Type B pancreatic cell (in vitro differentiated cells): ENCODE measurements around the gene HOXD4. TPM values are rescaled to one million over a fixed set of nuclear protein-coding genes. Genes with fewer than 3 reads are reported as not detected.
A peak's percentile ranks its signal among the peaks of the same experiment; 100 is the strongest.

Experiments
- DNase-seq: peaks from one replicate; pipeline ENCODE4 v3.0.0; 2021; ENCODE audit warnings: mixed read lengths; ENCODE audit not compliant: unreplicated experiment; ENCODE audit errors: extremely low spot score
- H3K27ac Mint-ChIP-seq: 2 replicates; pipeline ENCODE4 v1.8.0; 2021; ENCODE audit warnings: mild to moderate bottlenecking, mixed read lengths
- H3K27me3 Mint-ChIP-seq: 2 replicates; pipeline ENCODE4 v1.8.0; 2021; ENCODE audit warnings: mixed read lengths
- H3K36me3 Mint-ChIP-seq: 2 replicates; pipeline ENCODE4 v1.8.0; 2021; ENCODE audit warnings: mixed read lengths
- H3K4me1 Mint-ChIP-seq: one replicate; pipeline ENCODE4 v1.8.0; 2021; ENCODE audit warnings: mixed read lengths; ENCODE audit not compliant: unreplicated experiment
- H3K4me3 Mint-ChIP-seq: 2 replicates; pipeline ENCODE4 v1.8.0; 2021; ENCODE audit warnings: mild to moderate bottlenecking, mixed read lengths
- H3K9me3 Mint-ChIP-seq: 2 replicates; pipeline ENCODE4 v1.8.0; 2021; ENCODE audit warnings: mixed read lengths
- total RNA-seq: library from RNA; stranded (reverse); gene quantifications from 2 replicates; pipeline ENCODE4 v1.2.1, GENCODE V29; 2021; ENCODE audit warnings: low replicate concordance
- TF ChIP-seq, protein P1 (sequence below): fragments of 200-600 bp; sonication (generic); conservative IDR thresholded peaks from 2 replicates; pipeline ENCODE4 v1.5.0; 2021; ENCODE audit warnings: antibody characterized with exemption, mild to moderate bottlenecking

HOXD4 gene
- total RNA-seq, 1 donor from 2014 or later, result 37.0 TPM

GRCh38 chr2:176165370-176166050, 14.2 kb downstream of the HOXD4 start:
- TF ChIP-seq, protein P1, sequence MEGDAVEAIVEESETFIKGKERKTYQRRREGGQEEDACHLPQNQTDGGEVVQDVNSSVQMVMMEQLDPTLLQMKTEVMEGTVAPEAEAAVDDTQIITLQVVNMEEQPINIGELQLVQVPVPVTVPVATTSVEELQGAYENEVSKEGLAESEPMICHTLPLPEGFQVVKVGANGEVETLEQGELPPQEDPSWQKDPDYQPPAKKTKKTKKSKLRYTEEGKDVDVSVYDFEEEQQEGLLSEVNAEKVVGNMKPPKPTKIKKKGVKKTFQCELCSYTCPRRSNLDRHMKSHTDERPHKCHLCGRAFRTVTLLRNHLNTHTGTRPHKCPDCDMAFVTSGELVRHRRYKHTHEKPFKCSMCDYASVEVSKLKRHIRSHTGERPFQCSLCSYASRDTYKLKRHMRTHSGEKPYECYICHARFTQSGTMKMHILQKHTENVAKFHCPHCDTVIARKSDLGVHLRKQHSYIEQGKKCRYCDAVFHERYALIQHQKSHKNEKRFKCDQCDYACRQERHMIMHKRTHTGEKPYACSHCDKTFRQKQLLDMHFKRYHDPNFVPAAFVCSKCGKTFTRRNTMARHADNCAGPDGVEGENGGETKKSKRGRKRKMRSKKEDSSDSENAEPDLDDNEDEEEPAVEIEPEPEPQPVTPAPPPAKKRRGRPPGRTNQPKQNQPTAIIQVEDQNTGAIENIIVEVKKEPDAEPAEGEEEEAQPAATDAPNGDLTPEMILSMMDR, result no peak
- Mint-ChIP-seq H3K27ac (peak overlapping the region; percentile 89), H3K9me3 (no peaks in the 10 kb centered on the region), H3K36me3 (peaks cover 18% of the 10 kb centered on the region), H3K4me1 (peaks cover 53% of the 10 kb centered on the region), H3K27me3 (peaks cover 90% of the 10 kb centered on the region), H3K4me3 (peak overlapping the region; percentile 87)
- no peak for DNase-seq

DNA sequence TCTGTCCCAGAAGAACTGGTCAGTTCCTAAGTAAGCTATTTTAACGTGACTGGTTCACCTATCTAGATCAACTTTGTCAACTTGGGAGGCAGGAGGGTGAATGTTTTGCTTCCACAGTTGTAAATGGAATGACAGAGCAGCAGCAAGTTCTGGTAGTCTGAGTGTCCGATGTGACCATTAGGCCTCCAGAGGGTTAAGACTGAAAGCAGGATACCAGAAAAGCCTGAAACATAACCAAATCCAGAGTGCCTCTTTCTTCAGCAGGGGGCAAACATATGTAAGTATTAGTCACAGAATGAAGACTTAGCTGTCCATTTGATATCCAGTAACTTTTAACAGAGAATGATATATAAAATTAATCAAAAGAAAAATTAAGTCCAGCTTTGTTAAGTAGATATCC, 14.9 kb downstream of the HOXD4 start:
- H3K4me3 Mint-ChIP-seq, result peak overlapping the region; percentile 87
- H3K9me3 Mint-ChIP-seq, result no peaks in the 10 kb centered on the region
- TF ChIP-seq, protein P1, result no peak
- peaks cover 19% of the 10 kb centered on the region for H3K36me3 Mint-ChIP-seq
- H3K27ac Mint-ChIP-seq, result peak overlapping the region; percentile 89
- no peak for DNase-seq
- H3K27me3 Mint-ChIP-seq, result peaks cover 90% of the 10 kb centered on the region
- H3K4me1 Mint-ChIP-seq, result peaks cover 51% of the 10 kb centered on the region

DNA sequence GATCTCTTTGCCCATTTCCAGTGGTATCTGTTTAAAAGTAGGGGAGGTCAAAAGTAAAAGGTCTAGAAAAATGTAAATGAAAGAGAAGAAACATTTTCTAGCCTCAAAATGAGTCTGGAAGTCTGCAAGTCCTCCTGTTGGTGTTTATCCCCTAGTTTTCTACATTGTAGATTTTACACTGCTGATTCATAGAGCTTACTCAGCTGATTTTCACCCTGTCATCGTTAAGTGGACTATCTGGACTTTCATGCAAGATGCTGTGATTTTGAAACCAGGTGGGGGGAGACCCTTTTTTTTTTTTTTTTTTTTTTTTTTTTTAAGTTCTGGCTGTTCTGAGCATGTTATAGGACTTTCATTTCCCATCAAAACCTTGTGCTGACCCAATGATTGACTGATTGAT, 16.0 kb downstream of the HOXD4 start:
- Mint-ChIP-seq H3K4me3 (no peak overlapping the region), H3K9me3 (no peaks in the 10 kb centered on the region), H3K27me3 (peaks cover 89% of the 10 kb centered on the region), H3K4me1 (peaks cover 45% of the 10 kb centered on the region), H3K27ac (no peak overlapping the region), H3K36me3 (peaks cover 20% of the 10 kb centered on the region)
- TF ChIP-seq, protein P1, result no peak
- DNase-seq, result no peak

DNA sequence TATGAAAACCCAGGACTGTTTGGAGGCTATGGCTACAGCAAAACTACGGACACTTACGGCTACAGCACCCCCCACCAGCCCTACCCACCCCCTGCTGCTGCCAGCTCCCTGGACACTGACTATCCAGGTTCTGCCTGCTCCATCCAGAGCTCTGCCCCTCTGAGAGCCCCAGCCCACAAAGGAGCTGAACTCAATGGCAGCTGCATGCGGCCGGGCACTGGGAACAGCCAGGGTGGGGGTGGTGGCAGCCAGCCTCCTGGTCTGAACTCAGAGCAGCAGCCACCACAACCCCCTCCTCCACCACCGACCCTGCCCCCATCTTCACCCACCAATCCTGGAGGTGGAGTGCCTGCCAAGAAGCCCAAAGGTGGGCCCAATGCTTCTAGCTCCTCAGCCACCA, 17.8 kb downstream of the HOXD4 start:
- H3K4me3 Mint-ChIP-seq, result no peak overlapping the region
- DNase-seq, result no peak
- H3K27me3 Mint-ChIP-seq, result peaks cover 90% of the 10 kb centered on the region
- H3K27ac Mint-ChIP-seq, result no peak overlapping the region
- H3K36me3 Mint-ChIP-seq, result peaks cover 24% of the 10 kb centered on the region
- TF ChIP-seq, protein P1, result no peak
- H3K9me3 Mint-ChIP-seq, result no peaks in the 10 kb centered on the region
- H3K4me1 Mint-ChIP-seq, result peaks cover 40% of the 10 kb centered on the region

GRCh38 chr2:176169711-176170110, 18.4 kb downstream of the HOXD4 start:
- Mint-ChIP-seq H3K4me3 (peak overlapping the region; percentile 24), H3K27me3 (peaks cover 90% of the 10 kb centered on the region), H3K36me3 (peaks cover 24% of the 10 kb centered on the region), H3K4me1 (peaks cover 38% of the 10 kb centered on the region), H3K27ac (peak overlapping the region; percentile 6), H3K9me3 (no peaks in the 10 kb centered on the region)
- DNase-seq, result no peak
- TF ChIP-seq, protein P1, result no peak
